H9 (cell line): ENCODE data around the gene FAM110C. TPM values are rescaled to one million over a fixed set of nuclear protein-coding genes. Genes with fewer than 3 reads are reported as not detected.

Source experiments
- DNase-seq: peaks from one replicate; pipeline ENCODE4 v3.0.0-alpha.2; 2017
- H2AFZ ChIP-seq: one replicate; pipeline ENCODE4 v1.6.1; 2013; ENCODE audit warnings: mild to moderate bottlenecking, low read length, control low read depth, moderate library complexity
- H2AK5ac ChIP-seq: 2 replicates; pipeline ENCODE4 v1.6.1; 2013; ENCODE audit warnings: low read length, control low read depth, mixed read lengths; ENCODE audit not compliant: insufficient read length
- H2BK120ac ChIP-seq: one replicate; pipeline ENCODE4 v1.6.1; 2013; ENCODE audit warnings: low read depth, mild to moderate bottlenecking, low read length, control low read depth, inconsistent platforms; ENCODE audit not compliant: poor library complexity, severe bottlenecking
- H2BK12ac ChIP-seq: 2 replicates; pipeline ENCODE4 v1.6.1; 2013; ENCODE audit warnings: low read length, control low read depth, mixed read lengths, low read depth; ENCODE audit not compliant: insufficient read length
- H2BK15ac ChIP-seq: 2 replicates; pipeline ENCODE4 v1.6.1; 2013; ENCODE audit warnings: low read depth, low read length, control low read depth
- H2BK20ac ChIP-seq: one replicate; pipeline ENCODE4 v1.6.1; 2013; ENCODE audit warnings: low read depth, mild to moderate bottlenecking, low read length, control low read depth, inconsistent platforms; ENCODE audit not compliant: poor library complexity, severe bottlenecking
- H2BK5ac ChIP-seq: 2 replicates; pipeline ENCODE4 v1.6.1; 2013; ENCODE audit warnings: low read length, control low read depth, mixed read lengths; ENCODE audit not compliant: insufficient read length
- H3K14ac ChIP-seq: 2 replicates; pipeline ENCODE4 v1.6.1; 2013; ENCODE audit warnings: low read length, control low read depth; ENCODE audit not compliant: insufficient read depth
- H3K18ac ChIP-seq: 2 replicates; pipeline ENCODE4 v1.6.1; 2013; ENCODE audit warnings: low read depth, mild to moderate bottlenecking, mixed read lengths, low read length, control low read depth; ENCODE audit not compliant: insufficient read length
- H3K23ac ChIP-seq: 2 replicates; pipeline ENCODE4 v1.6.1; 2013; ENCODE audit warnings: low read length, control low read depth, mixed read lengths, low read depth; ENCODE audit not compliant: insufficient read length
- H3K23me2 ChIP-seq: 2 replicates; pipeline ENCODE4 v1.6.1; 2013; ENCODE audit warnings: low read depth, mild to moderate bottlenecking, mixed read lengths, low read length, control low read depth; ENCODE audit not compliant: insufficient read length, poor library complexity, severe bottlenecking
- H3K27ac ChIP-seq: 2 replicates; pipeline ENCODE4 v1.5.1; 2013; ENCODE audit warnings: low read length, control low read depth, mixed read lengths, low read depth; ENCODE audit not compliant: insufficient read length
- H3K27me3 ChIP-seq: 2 replicates; pipeline ENCODE4 v1.6.1; 2013; ENCODE audit warnings: low read length, control low read depth, inconsistent platforms; ENCODE audit not compliant: insufficient read depth
- H3K4ac ChIP-seq: 2 replicates; pipeline ENCODE4 v1.6.1; 2013; ENCODE audit warnings: low read depth, mild to moderate bottlenecking, control low read depth, inconsistent platforms, low read length, moderate library complexity
- H3K4me1 ChIP-seq: 2 replicates; pipeline ENCODE4 v1.6.1; 2013; ENCODE audit warnings: low read length, control low read depth, inconsistent platforms; ENCODE audit not compliant: insufficient read depth
- H3K4me2 ChIP-seq: 2 replicates; pipeline ENCODE4 v1.6.1; 2013; ENCODE audit warnings: low read length, control low read depth, mixed read lengths; ENCODE audit not compliant: insufficient read length, insufficient read depth
- H3K56ac ChIP-seq: 2 replicates; pipeline ENCODE4 v1.6.1; 2013; ENCODE audit warnings: low read depth, mild to moderate bottlenecking, mixed read lengths, low read length, control low read depth; ENCODE audit not compliant: insufficient read length
- H3K79me1 ChIP-seq: 2 replicates; pipeline ENCODE4 v1.6.1; 2013; ENCODE audit warnings: low read depth, mild to moderate bottlenecking, moderate library complexity, low read length, control low read depth, inconsistent platforms; ENCODE audit not compliant: insufficient read depth, poor library complexity, severe bottlenecking
- H3K79me2 ChIP-seq: 2 replicates; pipeline ENCODE4 v1.6.1; 2013; ENCODE audit warnings: low read length, control low read depth, inconsistent platforms; ENCODE audit not compliant: insufficient read depth
- H3K9ac ChIP-seq: 2 replicates; pipeline ENCODE4 v1.6.1; 2013; ENCODE audit warnings: low read length, control low read depth, mixed read lengths; ENCODE audit not compliant: insufficient read length; ENCODE audit errors: extremely low read depth
- H3K9me3 ChIP-seq: one replicate; pipeline ENCODE4 v1.6.1; 2013; ENCODE audit warnings: low read depth, low read length, inconsistent platforms; ENCODE audit not compliant: control insufficient read depth
- H3T11ph ChIP-seq: one replicate; pipeline ENCODE4 v1.6.1; 2013; ENCODE audit warnings: mild to moderate bottlenecking, low read length, control low read depth, inconsistent platforms
- H4K20me1 ChIP-seq: one replicate; pipeline ENCODE4 v1.6.1; 2013; ENCODE audit not compliant: control insufficient read depth, insufficient read length, insufficient read depth
- H4K5ac ChIP-seq: 2 replicates; pipeline ENCODE4 v1.6.1; 2013; ENCODE audit warnings: low read depth, mild to moderate bottlenecking, mixed read lengths, low read length, control low read depth; ENCODE audit not compliant: insufficient read length
- H4K8ac ChIP-seq: replicated peaks from 2 replicates; pipeline ENCODE4 v1.6.1; 2013; ENCODE audit warnings: low read length, control low read depth, mixed read lengths, low read depth; ENCODE audit not compliant: insufficient read length
- H4K91ac ChIP-seq: 2 replicates; pipeline ENCODE4 v1.6.1; 2013; ENCODE audit warnings: low read depth, mild to moderate bottlenecking, moderate library complexity, mixed read lengths, low read length, control low read depth; ENCODE audit not compliant: insufficient read length
- H3K27ac Mint-ChIP-seq, 3 experiments: 2 replicates in 2 of 3; 3 replicates in 1 of 3; pipeline ENCODE4 v1.8.0; 2020 to 2021; ENCODE audit warnings: mixed read lengths in 3 of 3, mild to moderate bottlenecking in 1 of 3, moderate library complexity in 1 of 3
- H3K27me3 Mint-ChIP-seq: 2 replicates; pipeline ENCODE4 v1.8.0; 2021; ENCODE audit warnings: low read depth, mild to moderate bottlenecking, moderate library complexity, mixed read lengths
- H3K36me3 Mint-ChIP-seq, 3 experiments: 2 replicates in 2 of 3; 3 replicates in 1 of 3; pipeline ENCODE4 v1.8.0; 2020 to 2021; ENCODE audit warnings: low read depth in 3 of 3, mixed read lengths in 3 of 3; ENCODE audit not compliant: insufficient read depth in 1 of 3
- H3K4me1 Mint-ChIP-seq, 2 experiments: 2 replicates each; pipeline ENCODE4 v1.8.0; 2020; ENCODE audit warnings: mixed read lengths in 2 of 2
- H3K4me3 Mint-ChIP-seq, 2 experiments: 2 replicates in 1 of 2; 3 replicates in 1 of 2; pipeline ENCODE4 v1.8.0; 2020 to 2021; ENCODE audit warnings: mild to moderate bottlenecking in 2 of 2, mixed read lengths in 2 of 2, moderate library complexity in 1 of 2
- H3K9me3 Mint-ChIP-seq, 2 experiments: 2 replicates in 1 of 2; 3 replicates in 1 of 2; pipeline ENCODE4 v1.8.0; 2020; ENCODE audit warnings: mild to moderate bottlenecking in 2 of 2, mixed read lengths in 2 of 2, moderate library complexity in 1 of 2
- CTCF ChIP-seq: fragments of 200-600 bp; sonication (generic); conservative IDR thresholded peaks from 3 replicates; pipeline ENCODE4 v1.8.0; 2021; ENCODE audit warnings: antibody characterized with exemption, mild to moderate bottlenecking
- WGBS: extraction: QIAGEN DNeasy Blood & Tissue Kit; methylation state at CpG from one replicate; pipeline ENCODE4 v1.1.7; 2013; ENCODE audit warnings: missing lambda C conversion rate, low lambda C conversion rate, mixed read lengths; ENCODE audit not compliant: insufficient read length; ENCODE audit errors: extremely low coverage; 5-methylcytosine and 5-hydroxymethylcytosine counted together
- total RNA-seq: library from RNA; stranded (reverse); gene quantifications from 2 replicates; pipeline ENCODE4 v1.2.1, GENCODE V29; 2021

FAM110C gene
- total RNA-seq, 1 experiment from 2014 or later = 3.4 TPM

- DNase-seq = no peak
- Mint-ChIP-seq H3K4me1 (peaks cover 11% of the 10 kb centered on the region in 2 experiments), H3K4me3 (no peak overlapping the region), H3K36me3 (peaks cover 0 to 6% (median 5%) of the 10 kb centered on the region in 3 experiments; a peak in 4 of 7 replicates), H3K9me3 (no peaks in the 10 kb centered on the region), H3K27ac (no peak overlapping the region; a peak in 1 of 7 replicates), H3K27me3 (0 out of 2 replicates have a peak, but pooled peaks cover 3% of the 10 kb centered on the region)
- no peaks in the 10 kb centered on the region for H3K79me2 ChIP-seq
- no peaks in the 10 kb centered on the region for H3K23me2 ChIP-seq
- H3K18ac ChIP-seq = no peak overlapping the region
- no peak for TF ChIP-seq CTCF
- H2BK15ac ChIP-seq = no peak overlapping the region
- H3K4me2 ChIP-seq = no peak overlapping the region
- no peak overlapping the region for H3K4ac ChIP-seq
- no peak overlapping the region for H2BK12ac ChIP-seq
- H4K5ac ChIP-seq = no peak overlapping the region
- H3K9me3 ChIP-seq = no peaks in the 10 kb centered on the region
- H4K20me1 ChIP-seq = no peaks in the 10 kb centered on the region
- no peaks in the 10 kb centered on the region for H3K4me1 ChIP-seq
- H3K27me3 ChIP-seq = no peaks in the 10 kb centered on the region
- H3K9ac ChIP-seq = no peak overlapping the region
- H2AFZ ChIP-seq = no peak overlapping the region
- no peak overlapping the region for H3K23ac ChIP-seq
- no peak overlapping the region for H3K14ac ChIP-seq
- H2BK120ac ChIP-seq = no peak overlapping the region
- H3T11ph ChIP-seq = no peak overlapping the region
- no peak overlapping the region for H2BK5ac ChIP-seq
- no CpG with 5 or more reads among the region's 5 CpGs for WGBS
- no peak overlapping the region for H2AK5ac ChIP-seq
- no peak overlapping the region for H4K91ac ChIP-seq
- H3K79me1 ChIP-seq = no peaks in the 10 kb centered on the region
- H3K27ac ChIP-seq = no peak overlapping the region
- no peak overlapping the region for H2BK20ac ChIP-seq
- H4K8ac ChIP-seq = no peak overlapping the region
- no peak overlapping the region for H3K56ac ChIP-seq
Measured at GRCh38 chr2:35852-36251, 10.5 kb downstream of the FAM110C start.
